Measurements from ENCODE around the gene CCR1. TPM values are rescaled to one million over a fixed set of nuclear protein-coding genes. Genes with fewer than 3 reads are reported as not detected.

The CCR1 gene
- total and polyA plus RNA-seq, 12 donors, result 1.7 to 41.9 (median 13.3) TPM

GRCh38 chr3:46206282-46207015, 1.7 kb downstream of the CCR1 start:
- TF ChIP-seq CTCF (IDR thresholded peaks at IDR 0.05), result no peak
- no peak for TF ChIP-seq POLR2A (IDR thresholded peaks at IDR 0.05)
- intact Hi-C loops (cut with DNase I), result no loop called here
- no peaks in the 10 kb centered on the region for H3K36me3 ChIP-seq (replicated peaks in 1 of 2)
- no peaks in the 10 kb centered on the region for H3K9me3 ChIP-seq (replicated peaks in 1 of 3)
- no peaks in the 10 kb centered on the region for H3K27me3 ChIP-seq
- no peaks in the 10 kb centered on the region for H3K4me1 ChIP-seq (replicated peaks in 1 of 2)
- DNase-seq, result peak in 2 of 7 donors; percentile 31 to 36
- peak overlapping the region in 2 of 5 donors; percentile 45 to 69 for H3K27ac ChIP-seq
- H3K4me3 ChIP-seq, result peak overlapping the region in 1 of 4 donors; percentile 44
- WGBS, 4 donors, result 56 to 69% (median 65%) methylated on average over 6 of the region's 6 CpGs

GRCh38 chr3:46205286-46205960, 2.7 kb downstream of the CCR1 start:
- intact Hi-C loops (cut with DNase I), result no loop called here
- no peak for TF ChIP-seq POLR2A (IDR thresholded peaks at IDR 0.05)
- Histone ChIP-seq H3K27ac (peak overlapping the region in 1 of 5 donors; percentile 40), H3K27me3 (no peaks in the 10 kb centered on the region), H3K4me3 (no peak overlapping the region), H3K36me3 (replicated peaks in 1 of 2) (no peaks in the 10 kb centered on the region), H3K4me1 (replicated peaks in 1 of 2) (no peaks in the 10 kb centered on the region), H3K9me3 (replicated peaks in 1 of 3) (no peaks in the 10 kb centered on the region)
- WGBS, 4 donors, result 52 to 65% (median 62%) methylated on average over 2 of the region's 2 CpGs
- no peak for DNase-seq

GRCh38 chr3:46203681-46204080, 4.4 kb downstream of the CCR1 start:
- Histone ChIP-seq H3K4me1 (replicated peaks in 1 of 2) (no peaks in the 10 kb centered on the region), H3K27ac (no peak overlapping the region), H3K9me3 (replicated peaks in 1 of 3) (no peaks in the 10 kb centered on the region), H3K36me3 (replicated peaks in 1 of 2) (no peaks in the 10 kb centered on the region), H3K27me3 (no peaks in the 10 kb centered on the region), H3K4me3 (no peak overlapping the region)
- intact Hi-C loops (cut with DNase I), result no loop called here
- DNase-seq, result no peak
- 88 to 95% (median 91%) methylated on average over 12 of the region's 12 CpGs for WGBS, 4 donors
- TF ChIP-seq POLR2A (IDR thresholded peaks at IDR 0.05), result no peak
- TF ChIP-seq CTCF (IDR thresholded peaks at IDR 0.05), result no peak

GRCh38 chr3:46202535-46202934, 5.6 kb downstream of the CCR1 start:
- TF ChIP-seq POLR2A (IDR thresholded peaks at IDR 0.05) (no peak), CTCF (IDR thresholded peaks at IDR 0.05) (no peak)
- WGBS, 4 donors, result 64 to 81% (median 71%) methylated on average over 3 to 4 of the region's 4 CpGs
- Histone ChIP-seq H3K27ac (no peak overlapping the region), H3K36me3 (replicated peaks in 1 of 2) (no peaks in the 10 kb centered on the region), H3K4me1 (replicated peaks in 1 of 2) (no peaks in the 10 kb centered on the region), H3K9me3 (replicated peaks in 1 of 3) (no peaks in the 10 kb centered on the region), H3K4me3 (no peak overlapping the region), H3K27me3 (no peaks in the 10 kb centered on the region)
- intact Hi-C loops (cut with DNase I), result no loop called here
- no peak for DNase-seq

Data from adrenal gland (tissue), 12 donors.